CD14-positive monocyte (primary cell): ENCODE data around the gene CACNA1D. TPM values are rescaled to one million over a fixed set of nuclear protein-coding genes. Genes with fewer than 3 reads are reported as not detected.

ENCODE experiments used
- DNase-seq, 3 donors: peaks; one replicate each; pipeline ENCODE4 v3.0.0-alpha.2; 2011 to 2022
- H2AFZ ChIP-seq: 2 replicates; pipeline ENCODE4 v1.6.0; 2012; ENCODE audit warnings: mild to moderate bottlenecking, low read depth, low read length, inconsistent platforms; ENCODE audit not compliant: insufficient read depth, poor library complexity, severe bottlenecking
- H3K27ac ChIP-seq, 2 donors: 1 replicate in 1 of 2; 2 replicates in 1 of 2; pipeline ENCODE4 v1.5.1; 2012 to 2013; ENCODE audit warnings: low read length in 2 of 2, control low read depth in 1 of 2, inconsistent platforms in 1 of 2, low read depth in 1 of 2, mild to moderate bottlenecking in 1 of 2
- H3K27me3 ChIP-seq, 2 donors: one replicate each; pipeline versions ENCODE4 v1.6.0 to v1.6.1; 2011 to 2013; ENCODE audit warnings: low read length in 2 of 2; ENCODE audit not compliant: control insufficient read depth in 2 of 2, insufficient read depth in 2 of 2
- H3K36me3 ChIP-seq, 2 donors: replicated peaks in 1 of 2; 1 replicate in 1 of 2; 2 replicates in 1 of 2; pipeline versions ENCODE4 v1.5.1 to v1.6.1; 2012 to 2013; ENCODE audit warnings: low read length in 2 of 2, control low read depth in 1 of 2, inconsistent platforms in 1 of 2, mild to moderate bottlenecking in 1 of 2; ENCODE audit not compliant: insufficient read depth in 2 of 2, control insufficient read depth in 1 of 2
- H3K4me1 ChIP-seq, 2 donors: 1 replicate in 1 of 2; 2 replicates in 1 of 2; pipeline versions ENCODE4 v1.5.1 to v1.6.1; 2012 to 2013; ENCODE audit warnings: low read length in 2 of 2, control low read depth in 1 of 2, inconsistent platforms in 1 of 2, mild to moderate bottlenecking in 1 of 2, moderate library complexity in 1 of 2; ENCODE audit not compliant: insufficient read depth in 2 of 2, control insufficient read depth in 1 of 2
- H3K4me2 ChIP-seq: replicated peaks from 2 replicates; pipeline ENCODE3; 2012; ENCODE audit warnings: low read length, moderate library complexity, mild to moderate bottlenecking; ENCODE audit not compliant: poor library complexity, severe bottlenecking; ENCODE audit errors: extremely low read depth
- H3K4me3 ChIP-seq, 3 experiments: fragments of 200-600 bp in 1 of 3; sonication (generic) in 1 of 3; replicated peaks in 1 of 3; 1 replicate in 2 of 3; 2 replicates in 1 of 3; pipeline ENCODE4 v1.5.1; 2011 to 2013; ENCODE audit warnings: low read length in 3 of 3, mild to moderate bottlenecking in 3 of 3, control low read depth in 2 of 3, low read depth in 2 of 3, inconsistent platforms in 1 of 3, moderate library complexity in 1 of 3
- H3K79me2 ChIP-seq: 2 replicates; pipeline ENCODE4 v1.6.0; 2012; ENCODE audit warnings: mild to moderate bottlenecking, control low read depth, inconsistent platforms, low read length, moderate library complexity; ENCODE audit not compliant: insufficient read depth
- H3K9ac ChIP-seq: 2 replicates; pipeline ENCODE4 v1.6.0; 2017; ENCODE audit warnings: low read length, mild to moderate bottlenecking; ENCODE audit not compliant: insufficient read depth, poor library complexity, severe bottlenecking
- H3K9me3 ChIP-seq, 2 donors: replicated peaks in 1 of 2; 1 replicate in 1 of 2; 2 replicates in 1 of 2; pipeline versions ENCODE4 v1.5.1 to v1.6.1; 2012 to 2013; ENCODE audit warnings: low read length in 2 of 2, control low read depth in 1 of 2; ENCODE audit not compliant: control insufficient read depth in 1 of 2, insufficient read depth in 1 of 2
- H4K20me1 ChIP-seq: 2 replicates; pipeline ENCODE4 v1.6.0; 2012; ENCODE audit warnings: mild to moderate bottlenecking, low read length, control low read depth, moderate library complexity; ENCODE audit not compliant: insufficient read depth
- H3K27ac Mint-ChIP-seq, 7 donors: one replicate each; pipeline ENCODE4 v1.8.0; 2020; ENCODE audit warnings: mild to moderate bottlenecking in 7 of 7, mixed read lengths in 7 of 7, moderate library complexity in 6 of 7, inconsistent platforms in 2 of 7
- H3K27me3 Mint-ChIP-seq, 3 donors: one replicate each; pipeline ENCODE4 v1.8.0; 2021 to 2022; ENCODE audit warnings: low read depth in 3 of 3, mild to moderate bottlenecking in 3 of 3, mixed read lengths in 3 of 3, moderate library complexity in 3 of 3, inconsistent platforms in 1 of 3
- H3K36me3 Mint-ChIP-seq, 2 donors: one replicate each; pipeline ENCODE4 v1.8.0; 2020; ENCODE audit warnings: mixed read lengths in 2 of 2, inconsistent platforms in 1 of 2, mild to moderate bottlenecking in 1 of 2
- H3K4me1 Mint-ChIP-seq: one replicate; pipeline ENCODE4 v1.8.0; 2020; ENCODE audit warnings: mild to moderate bottlenecking, mixed read lengths
- H3K4me3 Mint-ChIP-seq, 2 donors: one replicate each; pipeline ENCODE4 v1.8.0; 2020; ENCODE audit warnings: mild to moderate bottlenecking in 2 of 2, mixed read lengths in 2 of 2, moderate library complexity in 1 of 2
- H3K9me3 Mint-ChIP-seq, 7 donors: one replicate each; pipeline ENCODE4 v1.8.0; 2020 to 2022; ENCODE audit warnings: mixed read lengths in 7 of 7, mild to moderate bottlenecking in 6 of 7, moderate library complexity in 6 of 7, inconsistent platforms in 2 of 7
- CTCF ChIP-seq: fragments of 200-600 bp; IDR thresholded peaks from one replicate; pipeline ENCODE4 v1.8.0; 2022; ENCODE audit warnings: antibody characterized with exemption, mild to moderate bottlenecking
- WGBS: methylation state at CpG from one replicate; pipeline ENCODE4 v1.1.5; 2013; ENCODE audit warnings: missing lambda C conversion rate; ENCODE audit not compliant: insufficient coverage; 5-methylcytosine and 5-hydroxymethylcytosine counted together
- intact Hi-C, 2 donors: fragments of 100-400 bp; cut with micrococcal nuclease; formaldehyde crosslinking; loops; one replicate each; pipeline versions ENCODE4 v1.15.0 to v1.15.1; 2023
- polyA plus RNA-seq, 3 donors: library from polyadenylated mRNA; depleted of rRNA in 1 of 3; unstranded in 2 of 3; stranded (reverse) in 1 of 3; fragments of 300-500 nt in 2 of 3; fragments of >200 nt in 1 of 3; fragmentation: Illumina TruSeq in 2 of 3; gene quantifications; 1 replicate in 2 of 3; 2 replicates in 1 of 3; pipeline ENCODE4 v1.2.3, GENCODE V29; 2012 to 2021

CACNA1D gene
- polyA plus RNA-seq, 3 donors = 0.29 to 1.2 (median 0.98) TPM

- Mint-ChIP-seq H3K9me3 (peaks cover 0 to 3% (median 0%) of the 10 kb centered on the region in 7 donors), H3K27me3 (peaks cover 4 to 9% (median 8%) of the 10 kb centered on the region in 3 donors), H3K4me1 (peaks cover 14% of the 10 kb centered on the region), H3K27ac (peak overlapping the region in 1 of 7 donors; percentile 12), H3K36me3 (peaks cover 0 to 2% of the 10 kb centered on the region in 2 donors), H3K4me3 (no peak overlapping the region)
- no peak for TF ChIP-seq CTCF
- H3K4me3 ChIP-seq = no peak overlapping the region
- no peak overlapping the region for H3K4me2 ChIP-seq
- H3K4me1 ChIP-seq = peaks cover 15 to 17% of the 10 kb centered on the region in 2 donors
- H3K79me2 ChIP-seq = no peaks in the 10 kb centered on the region
- 86% methylated on average over 1 of the region's 2 CpGs for WGBS
- H3K27ac ChIP-seq = no peak overlapping the region
- DNase-seq = no peak
- no peaks in the 10 kb centered on the region for H3K36me3 ChIP-seq
- intact Hi-C loops = no loop called here
- no peaks in the 10 kb centered on the region for H4K20me1 ChIP-seq
- no peaks in the 10 kb centered on the region for H3K27me3 ChIP-seq
- no peak overlapping the region for H3K9ac ChIP-seq
- H3K9me3 ChIP-seq = no peaks in the 10 kb centered on the region
- no peak overlapping the region for H2AFZ ChIP-seq
Observed at GRCh38 chr3:53829605-53830004, 335.2 kb downstream of the CACNA1D start.

GRCh38 chr3:53830944-53831343 lies 336.5 kb downstream of the CACNA1D start:
- no peaks in the 10 kb centered on the region for H3K9me3 ChIP-seq
- H3K27ac ChIP-seq = no peak overlapping the region
- peaks cover 2 to 10% (median 2%) of the 10 kb centered on the region in 3 donors for H3K27me3 Mint-ChIP-seq
- no peak overlapping the region for H3K27ac Mint-ChIP-seq
- H3K4me3 Mint-ChIP-seq = no peak overlapping the region
- no peak for DNase-seq
- intact Hi-C loops = no loop called here
- H3K4me1 Mint-ChIP-seq = peaks cover 19% of the 10 kb centered on the region
- no peaks in the 10 kb centered on the region for H4K20me1 ChIP-seq
- no peak overlapping the region for H2AFZ ChIP-seq
- H3K36me3 ChIP-seq = no peaks in the 10 kb centered on the region
- no peaks in the 10 kb centered on the region for H3K27me3 ChIP-seq
- no peaks in the 10 kb centered on the region for H3K79me2 ChIP-seq
- no peak overlapping the region for H3K4me2 ChIP-seq
- peaks cover 19 to 22% of the 10 kb centered on the region in 2 donors for H3K4me1 ChIP-seq
- no peak for TF ChIP-seq CTCF
- peaks cover 0 to 2% of the 10 kb centered on the region in 2 donors for H3K36me3 Mint-ChIP-seq
- WGBS = 96% methylated on average over 6 of the region's 6 CpGs
- H3K4me3 ChIP-seq = no peak overlapping the region
- no peak overlapping the region for H3K9ac ChIP-seq
- peaks cover 0 to 1% (median 0%) of the 10 kb centered on the region in 7 donors for H3K9me3 Mint-ChIP-seq
